ENCODE results near the gene CCDC30. TPM values are rescaled to one million over a fixed set of nuclear protein-coding genes. Genes with fewer than 3 reads are reported as not detected.

CCDC30 gene
- total RNA-seq, 1 experiment from 2014 or later, result 4.4 TPM

DNA sequence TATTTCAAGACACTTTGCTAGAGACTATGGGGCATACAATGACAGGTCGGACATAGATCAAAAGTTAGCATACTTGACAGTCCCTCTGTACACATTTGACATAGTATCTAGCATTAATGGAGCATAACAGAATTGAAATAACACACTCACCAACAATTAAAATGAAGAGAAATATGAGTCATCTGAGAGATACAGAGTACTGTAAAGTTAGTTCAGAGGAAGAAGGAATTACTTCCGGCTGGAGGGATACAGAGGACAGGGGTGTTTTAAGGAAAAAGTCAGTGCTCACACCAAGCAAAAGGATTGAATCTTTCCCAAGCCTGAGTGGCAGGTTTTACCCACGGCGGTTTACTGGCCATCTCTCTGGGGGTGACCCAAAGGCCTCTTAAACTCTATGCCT is 9.7 kb upstream of the CCDC30 start:
- DNase-seq, result no peak
- BruUV-seq (replicated peaks), result no TSS peak
- H3K4me1 Mint-ChIP-seq (ENCODE audit: low read depth, unreplicated experiment), result peaks cover 20% of the 10 kb centered on the region
- CTCF ChIA-PET, result no interaction called here
- no peaks in the 10 kb centered on the region for H3K9me3 Mint-ChIP-seq (ENCODE audit: low read depth, unreplicated experiment)
- H3K4me3 Mint-ChIP-seq (ENCODE audit: low read depth, unreplicated experiment), result no peak overlapping the region
- H3K36me3 Mint-ChIP-seq (ENCODE audit: insufficient read depth, unreplicated experiment), result peaks cover 31% of the 10 kb centered on the region
- H3K27ac Mint-ChIP-seq (ENCODE audit: unreplicated experiment), result no peak overlapping the region
- intact Hi-C loops (cut with micrococcal nuclease; ENCODE audit: unreplicated experiment), result no loop called here
- no peak for TF ChIP-seq CTCF (IDR thresholded peaks at IDR 0.05; ENCODE audit: unreplicated experiment)
- no peaks in the 10 kb centered on the region for H3K27me3 Mint-ChIP-seq (ENCODE audit: unreplicated experiment)

- H3K36me3 Mint-ChIP-seq (ENCODE audit: insufficient read depth, unreplicated experiment), result peaks cover 41% of the 10 kb centered on the region
- intact Hi-C loops (cut with micrococcal nuclease; ENCODE audit: unreplicated experiment), result no loop called here
- CTCF ChIA-PET, result no interaction called here
- no peak for TF ChIP-seq CTCF (IDR thresholded peaks at IDR 0.05; ENCODE audit: unreplicated experiment)
- no peak for DNase-seq
- BruUV-seq (replicated peaks), result no TSS peak
- no peaks in the 10 kb centered on the region for H3K9me3 Mint-ChIP-seq (ENCODE audit: low read depth, unreplicated experiment)
- H3K27me3 Mint-ChIP-seq (ENCODE audit: unreplicated experiment), result no peaks in the 10 kb centered on the region
- no peak overlapping the region for H3K27ac Mint-ChIP-seq (ENCODE audit: unreplicated experiment)
- peaks cover 21% of the 10 kb centered on the region for H3K4me1 Mint-ChIP-seq (ENCODE audit: low read depth, unreplicated experiment)
- H3K4me3 Mint-ChIP-seq (ENCODE audit: low read depth, unreplicated experiment), result no peak overlapping the region
Observed at GRCh38 chr1:42454403-42454802, 8.7 kb upstream of the CCDC30 start.

DNA sequence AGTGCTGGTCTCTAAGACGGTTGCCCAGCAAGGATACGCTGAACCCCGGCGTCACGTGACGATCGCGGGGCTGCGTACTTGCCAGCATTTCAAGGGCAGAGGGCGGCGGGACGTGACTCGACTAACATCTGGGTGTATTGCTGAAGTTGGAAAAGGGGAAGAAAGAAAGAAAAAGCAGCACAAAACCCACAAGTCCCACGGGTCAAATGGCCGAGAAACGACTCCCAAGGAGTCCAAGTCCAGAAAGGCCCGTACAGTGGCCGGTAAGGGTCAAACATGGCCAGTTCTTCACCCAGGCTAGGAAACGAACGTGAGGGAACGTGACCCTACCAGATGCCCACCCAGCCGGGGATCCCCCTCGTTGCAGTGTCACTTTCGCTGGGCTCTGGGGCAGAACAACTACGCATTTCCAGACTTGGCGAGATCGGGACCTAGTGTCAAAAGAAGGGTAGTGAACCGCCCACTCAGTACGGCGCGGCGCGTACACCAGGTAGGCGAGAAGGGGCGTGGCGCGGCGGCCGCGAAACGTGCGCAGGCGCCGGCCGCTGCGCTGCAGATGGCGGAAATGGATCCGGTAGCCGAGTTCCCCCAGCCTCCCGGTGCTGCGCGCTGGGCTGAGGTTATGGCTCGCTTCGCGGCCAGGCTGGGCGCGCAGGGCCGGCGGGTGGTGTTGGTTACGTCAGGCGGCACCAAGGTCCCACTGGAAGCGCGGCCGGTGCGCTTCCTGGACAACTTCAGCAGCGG is 6.9 kb upstream of the CCDC30 start, which contains the start of the genes PPCS and ZMYND12:
TSS of gene PPCS (plus strand) at position 534 of the 744 bp plus-strand sequence. CDS start at position 557, 23 bp downstream.
TSS of gene ZMYND12 (minus strand) at position 13 of the 744 bp plus-strand sequence. CDS start 25 bp downstream, outside the sequence.
- no TSS peak for BruUV-seq (replicated peaks)
- peak within 1 kb of the TSS; percentile 75 for H3K27ac Mint-ChIP-seq (ENCODE audit: unreplicated experiment)
- TF ChIP-seq CTCF (IDR thresholded peaks at IDR 0.05; ENCODE audit: unreplicated experiment), result no peak
- H3K4me1 Mint-ChIP-seq (ENCODE audit: low read depth, unreplicated experiment), result peaks cover 21% of the 10 kb centered on the region
- H3K27me3 Mint-ChIP-seq (ENCODE audit: unreplicated experiment), result no peaks in the 10 kb centered on the region
- intact Hi-C loops (cut with micrococcal nuclease; ENCODE audit: unreplicated experiment), result loop anchor here (5.0 kb wide), 1 partner anchor 279 kb away; no protein-coding TSS in a partner anchor
- peak; percentile 86 for DNase-seq
- H3K4me3 Mint-ChIP-seq (ENCODE audit: low read depth, unreplicated experiment), result peak within 1 kb of the TSS; percentile 77
- H3K36me3 Mint-ChIP-seq (ENCODE audit: insufficient read depth, unreplicated experiment), result peaks cover 49% of the 10 kb centered on the region
- no peaks in the 10 kb centered on the region for H3K9me3 Mint-ChIP-seq (ENCODE audit: low read depth, unreplicated experiment)
- CTCF ChIA-PET, result no interaction called here

- H3K27ac Mint-ChIP-seq (ENCODE audit: unreplicated experiment), result peak overlapping the region; percentile 75
- BruUV-seq (replicated peaks), result no TSS peak
- no peak for TF ChIP-seq CTCF (IDR thresholded peaks at IDR 0.05; ENCODE audit: unreplicated experiment)
Observed at GRCh38 chr1:42456754-42457089, 6.4 kb upstream of the CCDC30 start.

More at GRCh38 chr1:42456754-42457089, 6.4 kb upstream of the CCDC30 start:
- peaks cover 54% of the 10 kb centered on the region for H3K36me3 Mint-ChIP-seq (ENCODE audit: insufficient read depth, unreplicated experiment)
- H3K4me3 Mint-ChIP-seq (ENCODE audit: low read depth, unreplicated experiment), result peak overlapping the region; percentile 77
- intact Hi-C loops (cut with micrococcal nuclease; ENCODE audit: unreplicated experiment), result loop anchor here (5.0 kb wide), 1 partner anchor 279 kb away; no protein-coding TSS in a partner anchor
- H3K9me3 Mint-ChIP-seq (ENCODE audit: low read depth, unreplicated experiment), result no peaks in the 10 kb centered on the region
- peaks cover 23% of the 10 kb centered on the region for H3K4me1 Mint-ChIP-seq (ENCODE audit: low read depth, unreplicated experiment)
- DNase-seq, result peak; percentile 48
- CTCF ChIA-PET, result no interaction called here
- H3K27me3 Mint-ChIP-seq (ENCODE audit: unreplicated experiment), result no peaks in the 10 kb centered on the region

All from Calu3 (cell line).